Transverse colon (tissue), 4 donors: ENCODE data around the gene SMIM45.

Experiments
- CTCF ChIP-seq, 5 experiments: fragments of 200-600 bp in 3 of 5; fragments of 450-650 bp in 2 of 5; sonication (generic) in 3 of 5; IDR thresholded peaks; 1 replicate in 2 of 5; 2 replicates in 3 of 5; pipeline ENCODE4 v1.5.1; 2016 to 2017; ENCODE audit warnings: antibody characterized with exemption in 5 of 5, inconsistent platforms in 3 of 5, mild to moderate bottlenecking in 2 of 5, moderate library complexity in 1 of 5
- POLR2A ChIP-seq: fragments of 450-650 bp; IDR thresholded peaks from one replicate; pipeline ENCODE4 v1.6.1; 2016; ENCODE audit warnings: antibody characterized with exemption, mild to moderate bottlenecking, moderate library complexity
- POLR2AphosphoS5 ChIP-seq, 3 donors: sonication (generic); formaldehyde crosslinking; IDR thresholded peaks; one replicate each; pipeline ENCODE4 v1.6.1; 2016; ENCODE audit warnings: antibody characterized with exemption in 3 of 3

DNA sequence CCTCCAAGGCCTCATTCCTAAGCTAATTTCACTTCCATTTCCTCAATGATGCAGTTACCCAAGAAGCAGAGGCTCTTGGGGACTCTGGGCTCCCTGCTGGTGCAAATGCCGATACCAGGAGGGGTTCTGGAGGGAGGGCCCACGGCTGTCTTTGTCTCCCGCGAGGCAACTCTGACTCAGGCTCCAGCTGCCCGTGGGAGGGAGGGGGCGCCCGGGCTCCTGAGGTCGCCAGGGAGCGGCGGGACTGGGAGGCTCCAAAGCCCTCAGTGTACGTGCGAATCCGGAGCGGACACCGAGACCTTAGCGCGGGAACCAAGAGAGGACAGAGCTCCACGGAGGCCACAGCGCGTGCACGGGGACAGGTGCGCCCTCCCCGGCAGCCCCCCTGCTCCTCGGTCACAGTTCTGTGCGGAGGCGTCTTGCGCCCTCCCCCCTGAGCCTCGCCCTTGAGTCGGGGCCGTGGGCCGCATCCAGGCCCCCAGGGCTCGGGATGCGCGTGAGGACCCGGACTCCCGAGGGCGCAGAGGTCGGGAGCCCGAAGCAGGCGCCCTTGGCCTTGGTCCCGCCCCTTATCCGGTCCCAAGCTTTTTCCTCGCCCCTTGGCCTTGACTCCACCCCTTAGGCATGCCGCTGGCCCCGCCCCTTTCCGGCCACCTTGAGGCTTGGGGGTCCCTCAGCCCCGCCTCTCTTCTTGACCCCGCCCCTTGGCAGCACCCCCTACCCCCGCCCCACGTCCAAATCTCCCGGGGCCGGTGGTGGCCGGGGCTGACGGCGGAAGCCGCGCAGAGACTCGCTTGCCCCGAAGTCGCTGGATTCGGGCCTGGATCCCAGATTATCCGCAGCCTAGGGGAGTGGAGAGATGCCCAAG is 32.4 kb upstream of the SMIM45 start:
- TF ChIP-seq CTCF (IDR thresholded peaks at IDR 0.05): no peak
- TF ChIP-seq POLR2A: no peak
- no peak for TF ChIP-seq POLR2AphosphoS5 (IDR thresholded peaks at IDR 0.05)
